ENCODE measurements around the gene TSPY3.
"Not testable (repeated sequence)": the region's sequence is repeated elsewhere in the genome, so short reads cannot be mapped to it uniquely, and the experiment has no call there.

The TSPY3 gene

GRCh38 chrY:9398121-9398520 lies at the start of gene TSPY3:
TSPY3 (plus strand) TSS chrY:9398421; CDS start chrY:9398467, 46 bp downstream.
- DNase-seq (ENCODE audit: low read depth in 3 of 3) = not testable (repeated sequence)

GRCh38 chrY:9357497-9357896 lies 40.7 kb upstream of the TSPY3 start, which contains the start of gene TSPY8:
TSPY8 (plus strand) TSS chrY:9357797; CDS start chrY:9357843, 46 bp downstream.
- DNase-seq (ENCODE audit: low read depth in 3 of 3) = not testable (repeated sequence)

- DNase-seq (ENCODE audit: low read depth in 3 of 3) = not testable (repeated sequence)
These were observed 1.7 kb upstream of the TSPY3 start for GRCh38 chrY:9396527-9396926.
